ENCODE results near the gene ZNF778. TPM values are rescaled to one million over a fixed set of nuclear protein-coding genes. Genes with fewer than 3 reads are reported as not detected.

The ZNF778 gene
- total and polyA plus RNA-seq, 2 of the 13 experiments (the other 11 are each of a cell fraction or from before 2014, with no cell fraction given): 3.8 to 7.2 TPM

- TF ChIP-seq ATF6 (CRISPR knock-in tag; conservative IDR thresholded peaks at IDR 0.05): no peak
- TF ChIP-seq REPIN1 (CRISPR knock-in tag; IDR thresholded peaks at IDR 0.05; ENCODE audit: borderline replicate concordance, low read depth): peak; percentile 39; the same call in 1 of the 2 replicates
- TF ChIP-seq ISL2 (CRISPR knock-in tag; IDR thresholded peaks at IDR 0.05): peak; percentile 66
- TF ChIP-seq ZNF740 (CRISPR knock-in tag; IDR thresholded peaks at IDR 0.05): peak; percentile 45; the same call in 1 of the 2 replicates
- peak; percentile 98; the same call in 1 of the 2 replicates for TF ChIP-seq ZBTB34 (CRISPR knock-in tag; IDR thresholded peaks at IDR 0.05)
- TF ChIP-seq GLMP (CRISPR knock-in tag; IDR thresholded peaks at IDR 0.05; ENCODE audit: borderline replicate concordance): no peak
- no peak for TF ChIP-seq ZBTB4 (CRISPR knock-in tag; IDR thresholded peaks at IDR 0.05; ENCODE audit: borderline replicate concordance)
- TF ChIP-seq NCOA5 (CRISPR knock-in tag; IDR thresholded peaks at IDR 0.05): no peak
- no peak for TF ChIP-seq BRF2 (CRISPR knock-in tag; IDR thresholded peaks at IDR 0.05)
- TF ChIP-seq ZNF883 (CRISPR knock-in tag; IDR thresholded peaks at IDR 0.05; ENCODE audit: not compliant biosample characterization): no peak
- TF ChIP-seq WIZ (CRISPR knock-in tag; IDR thresholded peaks at IDR 0.05): no peak
- no peak for TF ChIP-seq ZNF20 (CRISPR knock-in tag; IDR thresholded peaks at IDR 0.05)
- peak; percentile 74 for TF ChIP-seq MTA1 (CRISPR knock-in tag; IDR thresholded peaks at IDR 0.05; ENCODE audit: borderline replicate concordance)
- TF ChIP-seq ZZZ3 (CRISPR knock-in tag; IDR thresholded peaks at IDR 0.05; ENCODE audit: borderline replicate concordance): no peak
- no peak for TF ChIP-seq HOXA9 (CRISPR knock-in tag; IDR thresholded peaks at IDR 0.05; ENCODE audit: borderline replicate concordance)
- TF ChIP-seq LBX2 (CRISPR knock-in tag; IDR thresholded peaks at IDR 0.05; ENCODE audit: borderline replicate concordance): no peak
- TF ChIP-seq MAF1 (CRISPR knock-in tag; IDR thresholded peaks at IDR 0.05; ENCODE audit: borderline replicate concordance): no peak
- TF ChIP-seq NBN (conservative IDR thresholded peaks at IDR 0.05): no peak
- TF ChIP-seq HOXA3 (CRISPR knock-in tag; IDR thresholded peaks at IDR 0.05): peak; percentile 90
- TF ChIP-seq RFX5 (IDR thresholded peaks at IDR 0.05; ENCODE audit: low read depth, low read length): no peak
These were observed 14.6 kb downstream of the ZNF778 start (continued) for GRCh38 chr16:89232107-89232506.

Data from HepG2 (cell line).